IMR-90 (cell line): ENCODE results near the gene METTL25. TPM values are rescaled to one million over a fixed set of nuclear protein-coding genes. Genes with fewer than 3 reads are reported as not detected.

Experiments
- ATAC-seq: fragments of 200-7000 bp; cut with Tn5 transposase; 2 replicates; pipeline ENCODE4 v1.9.1; 2020; ENCODE audit warnings: low read depth, mild to moderate bottlenecking, moderate library complexity
- BruUV-seq: library from RNA; stranded (reverse); fragments of 400-500 nt; replicated peaks from 2 replicates; lab custom pipeline; 2021; lab: Mats Ljungman, UMichigan
- CTCF ChIA-PET: fragments of 300-600 bp; formaldehyde crosslinking; extraction: SDS; loops from one replicate; lab custom pipeline; 2021; ENCODE audit warnings: antibody characterized with exemption; lab: Yijun Ruan, JAX
- POLR2A ChIA-PET: fragments of 300-600 bp; sonication (Branson Sonifier 250); formaldehyde crosslinking; loops from one replicate; lab custom pipeline; 2022; ENCODE audit warnings: antibody characterized with exemption; ENCODE audit not compliant: unreplicated experiment; lab: Charles Lee
- DNase-seq: peaks from one replicate; pipeline ENCODE4 v3.0.0; 2013
- H2AFZ ChIP-seq: replicated peaks from 2 replicates; pipeline ENCODE3; 2013; ENCODE audit warnings: low read length, mild to moderate bottlenecking; ENCODE audit not compliant: poor library complexity
- H2AK5ac ChIP-seq: 2 replicates; pipeline ENCODE4 v1.6.1; 2013; ENCODE audit warnings: low read depth, low read length, inconsistent platforms
- H2AK9ac ChIP-seq: replicated peaks from 2 replicates; pipeline ENCODE3; 2013; ENCODE audit warnings: mild to moderate bottlenecking, low read depth, low read length, moderate library complexity; ENCODE audit not compliant: poor library complexity
- H2BK120ac ChIP-seq: 2 replicates; pipeline ENCODE4 v1.6.1; 2013; ENCODE audit warnings: low read depth, low read length, inconsistent platforms
- H2BK15ac ChIP-seq: 3 replicates; pipeline ENCODE4 v1.6.1; 2013; ENCODE audit warnings: low read depth, low read length, inconsistent platforms
- H2BK20ac ChIP-seq: 2 replicates; pipeline ENCODE4 v1.6.1; 2013; ENCODE audit warnings: low read depth, mild to moderate bottlenecking, inconsistent platforms, low read length, moderate library complexity
- H2BK5ac ChIP-seq: 2 replicates; pipeline ENCODE4 v1.6.1; 2013; ENCODE audit warnings: mild to moderate bottlenecking, low read depth, low read length, inconsistent platforms; ENCODE audit not compliant: poor library complexity, severe bottlenecking
- H3K14ac ChIP-seq: replicated peaks from 2 replicates; pipeline ENCODE4 v1.6.1; 2013; ENCODE audit warnings: low read depth, low read length, inconsistent platforms
- H3K18ac ChIP-seq: 2 replicates; pipeline ENCODE4 v1.6.1; 2013; ENCODE audit warnings: low read depth, low read length, control low read depth
- H3K23ac ChIP-seq: 2 replicates; pipeline ENCODE4 v1.6.1; 2013; ENCODE audit warnings: low read depth, low read length, inconsistent platforms
- H3K27ac ChIP-seq: 2 replicates; pipeline ENCODE4 v1.5.1; 2013; ENCODE audit warnings: mild to moderate bottlenecking, control low read depth, low read length; ENCODE audit not compliant: insufficient read depth
- H3K27me3 ChIP-seq: 2 replicates; pipeline ENCODE4 v1.6.1; 2013; ENCODE audit warnings: low read length; ENCODE audit not compliant: control insufficient read depth, insufficient read depth
- H3K36me3 ChIP-seq: 2 replicates; pipeline ENCODE4 v1.6.1; 2013; ENCODE audit warnings: low read length, mixed read lengths; ENCODE audit not compliant: control insufficient read depth, insufficient read depth
- H3K4ac ChIP-seq: 2 replicates; pipeline ENCODE4 v1.6.1; 2013; ENCODE audit warnings: low read depth, low read length, inconsistent platforms
- H3K4me1 ChIP-seq: 2 replicates; pipeline ENCODE4 v1.6.1; 2013; ENCODE audit warnings: low read length, mixed read lengths; ENCODE audit not compliant: control insufficient read depth, insufficient read depth
- H3K4me2 ChIP-seq: 2 replicates; pipeline ENCODE4 v1.6.1; 2013; ENCODE audit warnings: low read depth, mild to moderate bottlenecking, control low read depth, low read length, moderate library complexity
- H3K4me3 ChIP-seq: 2 replicates; pipeline ENCODE4 v1.5.1; 2013; ENCODE audit warnings: low read depth, mild to moderate bottlenecking, control low read depth, low read length, moderate library complexity; ENCODE audit not compliant: insufficient read depth
- H3K56ac ChIP-seq: 2 replicates; pipeline ENCODE4 v1.6.1; 2013; ENCODE audit warnings: low read length, inconsistent platforms; ENCODE audit not compliant: insufficient read depth; ENCODE audit errors: extremely low read depth
- H3K79me1 ChIP-seq, 2 experiments: 2 replicates each; pipeline ENCODE4 v1.6.1; 2013; ENCODE audit warnings: low read length in 2 of 2, inconsistent platforms in 1 of 2, low read depth in 1 of 2
- H3K9ac ChIP-seq: 2 replicates; pipeline ENCODE4 v1.6.1; 2013; ENCODE audit warnings: low read depth, low read length, control low read depth
- H3K9me1 ChIP-seq: 2 replicates; pipeline ENCODE4 v1.6.1; 2013; ENCODE audit warnings: low read length, inconsistent platforms; ENCODE audit not compliant: insufficient read depth
- H3K9me3 ChIP-seq: 2 replicates; pipeline ENCODE4 v1.6.1; 2013; ENCODE audit warnings: low read length; ENCODE audit not compliant: control insufficient read depth, insufficient read depth
- H4K20me1 ChIP-seq: 2 replicates; pipeline ENCODE4 v1.6.1; 2013; ENCODE audit warnings: low read length, inconsistent platforms; ENCODE audit not compliant: insufficient read depth
- H4K5ac ChIP-seq: 2 replicates; pipeline ENCODE4 v1.6.1; 2013; ENCODE audit warnings: mild to moderate bottlenecking, low read depth, low read length, control low read depth
- H4K8ac ChIP-seq, 2 experiments: 2 replicates each; pipeline ENCODE4 v1.6.1; 2013; ENCODE audit warnings: low read depth in 2 of 2, low read length in 2 of 2, control low read depth in 1 of 2, inconsistent platforms in 1 of 2
- H4K91ac ChIP-seq: 2 replicates; pipeline ENCODE4 v1.6.1; 2013; ENCODE audit warnings: low read depth, low read length, inconsistent platforms; ENCODE audit not compliant: insufficient read depth
- BHLHE40 ChIP-seq: fragments of 150-350 bp; IDR thresholded peaks from 2 replicates; pipeline ENCODE4 v1.6.1; 2016; ENCODE audit warnings: mild to moderate bottlenecking, low read depth, low read length
- CEBPB ChIP-seq: IDR thresholded peaks from 2 replicates; pipeline ENCODE4 v1.6.1; 2012; ENCODE audit warnings: low read depth, low read length, improper control_type of control experiment
- CHD1 ChIP-seq: IDR thresholded peaks from 2 replicates; pipeline ENCODE4 v1.6.1; 2012; ENCODE audit warnings: low read depth, low read length, improper control_type of control experiment
- CTCF ChIP-seq: conservative IDR thresholded peaks from 2 replicates; pipeline ENCODE4 v1.5.1; 2012; ENCODE audit warnings: mild to moderate bottlenecking, low read depth, low read length, improper control_type of control experiment
- ELK1 ChIP-seq: fragments of 150-350 bp; IDR thresholded peaks from 2 replicates; pipeline ENCODE4 v1.6.1; 2016; ENCODE audit warnings: low read depth, mild to moderate bottlenecking, low read length, moderate library complexity, borderline replicate concordance
- FOS ChIP-seq: fragments of 150-350 bp; IDR thresholded peaks from 2 replicates; pipeline ENCODE4 v1.6.1; 2016; ENCODE audit warnings: low read depth, low read length
- MAFK ChIP-seq: IDR thresholded peaks from 2 replicates; pipeline ENCODE4 v1.6.1; 2012; ENCODE audit warnings: low read depth, low read length, improper control_type of control experiment
- MAZ ChIP-seq: IDR thresholded peaks from 2 replicates; pipeline ENCODE4 v1.6.1; 2012; ENCODE audit warnings: low read depth, mild to moderate bottlenecking, low read length, improper control_type of control experiment, moderate library complexity, borderline replicate concordance
- MXI1 ChIP-seq: IDR thresholded peaks from 2 replicates; pipeline ENCODE4 v1.6.1; 2012; ENCODE audit warnings: low read depth, mild to moderate bottlenecking, low read length, moderate library complexity, borderline replicate concordance
- NFE2L2 ChIP-seq: fragments of 150-350 bp; IDR thresholded peaks from 2 replicates; pipeline ENCODE4 v1.6.1; 2016; ENCODE audit warnings: low read depth, mild to moderate bottlenecking, low read length
- POLR2A ChIP-seq: IDR thresholded peaks from 2 replicates; pipeline ENCODE4 v1.6.1; 2012; ENCODE audit warnings: mild to moderate bottlenecking, low read depth, low read length
- RAD21 ChIP-seq: IDR thresholded peaks from 2 replicates; pipeline ENCODE4 v1.6.1; 2012; ENCODE audit warnings: low read length, improper control_type of control experiment
- RCOR1 ChIP-seq: IDR thresholded peaks from 2 replicates; pipeline ENCODE4 v1.6.1; 2012; ENCODE audit warnings: mild to moderate bottlenecking, low read length, improper control_type of control experiment; ENCODE audit not compliant: insufficient replicate concordance
- RFX5 ChIP-seq: IDR thresholded peaks from 2 replicates; pipeline ENCODE4 v1.8.0; 2012; ENCODE audit warnings: low read depth, mild to moderate bottlenecking, low read length, moderate library complexity
- SMC3 ChIP-seq: fragments of 150-350 bp; IDR thresholded peaks from 2 replicates; pipeline ENCODE4 v1.6.1; 2016; ENCODE audit warnings: low read depth, mild to moderate bottlenecking, antibody characterized with exemption, low read length, moderate library complexity
- USF2 ChIP-seq: fragments of 150-350 bp; IDR thresholded peaks from 2 replicates; pipeline ENCODE4 v1.6.1; 2017; ENCODE audit warnings: mild to moderate bottlenecking, antibody characterized with exemption, low read length, low read depth
- WGBS, 2 experiments: methylation state at CpG; one replicate each; pipeline versions ENCODE4 v1.1.5 to v1.1.7; 2013; ENCODE audit warnings: missing lambda C conversion rate in 2 of 2; ENCODE audit not compliant: insufficient read length in 1 of 2; ENCODE audit errors: extremely low coverage in 2 of 2; 5-methylcytosine and 5-hydroxymethylcytosine counted together
- dilution Hi-C: fragments of 300-500 bp; cut with HindIII; formaldehyde crosslinking; loops from one replicate; pipeline ENCODE4 v1.14.3; 2018; ENCODE audit warnings: low sequenced_read_pairs; ENCODE audit not compliant: unreplicated experiment
- in situ Hi-C: fragments of 300-500 bp; cut with MboI; formaldehyde crosslinking; loops from 3 replicates; pipeline ENCODE4 v1.14.3; 2019; ENCODE audit warnings: low sequenced_read_pairs, inconsistent platforms, mixed read lengths
- intact Hi-C: fragments of 100-400 bp; cut with micrococcal nuclease; formaldehyde crosslinking; loops from 2 replicates; pipeline ENCODE4 v1.10.0; 2022
- polyA plus RNA-seq, 3 experiments: library from polyadenylated mRNA; depleted of rRNA; stranded (reverse); fragments of >200 nt; gene quantifications; 2 replicates each; pipeline ENCODE4 v1.2.3, GENCODE V29; 2012; ENCODE audit warnings: low replicate concordance in 1 of 3
- total RNA-seq: library from RNA; depleted of rRNA; stranded (reverse); fragments of >200 nt; gene quantifications from 2 replicates; pipeline ENCODE4 v1.2.3, GENCODE V29; 2012

Gene METTL25
- total and polyA plus RNA-seq, 2 of the 4 experiments (the other 2 are of a cell fraction): 2.6 to 3.0 TPM

GRCh38 chr12:82350161-82350560 lies 8.2 kb upstream of the METTL25 start:
- H4K20me1 ChIP-seq: no peaks in the 10 kb centered on the region
- POLR2A ChIA-PET: no interaction called here
- no peak overlapping the region for H3K4ac ChIP-seq
- no peak overlapping the region for H3K18ac ChIP-seq
- no peak overlapping the region for H3K4me2 ChIP-seq
- no peak overlapping the region for H2BK15ac ChIP-seq
- H4K8ac ChIP-seq: no peak overlapping the region
- ATAC-seq (no peak), DNase-seq (no peak)
- no peak overlapping the region for H2AFZ ChIP-seq
- H2BK20ac ChIP-seq: no peak overlapping the region
- H2AK9ac ChIP-seq: no peak overlapping the region
- BruUV-seq: no TSS peak
- WGBS, 2 experiments: no CpG with 5 or more reads among the region's 3 CpGs
- no peaks in the 10 kb centered on the region for H3K4me1 ChIP-seq
- CTCF ChIA-PET: interaction anchor here (1.3 kb wide), 1 partner anchor 8 kb away, joined by 3 read pairs; the partner anchor contains the start of genes CCDC59 and METTL25
- H3K27me3 ChIP-seq: no peaks in the 10 kb centered on the region
- no peak overlapping the region for H3K14ac ChIP-seq
- H3K36me3 ChIP-seq: peaks cover 5% of the 10 kb centered on the region; the same call in 1 of the 2 replicates
- H3K4me3 ChIP-seq: no peak overlapping the region
- H3K9me3 ChIP-seq: no peaks in the 10 kb centered on the region
- H2AK5ac ChIP-seq: no peak overlapping the region
- no peak overlapping the region for H3K23ac ChIP-seq
- dilution Hi-C loops: no loop called here
- H4K5ac ChIP-seq: no peak overlapping the region
- H2BK120ac ChIP-seq: no peak overlapping the region
- H3K27ac ChIP-seq: no peak overlapping the region
- in situ Hi-C loops: no loop called here
- H4K91ac ChIP-seq: no peak overlapping the region
- no peaks in the 10 kb centered on the region; a peak in 1 of 4 replicates for H3K79me1 ChIP-seq
- no peak overlapping the region for H3K56ac ChIP-seq
- no peak overlapping the region for H2BK5ac ChIP-seq
- TF ChIP-seq MAFK (no peak), MXI1 (no peak), FOS (no peak), RCOR1 (no peak), USF2 (no peak), SMC3 (no peak), CTCF (no peak), NFE2L2 (no peak), CEBPB (no peak), RAD21 (no peak), BHLHE40 (no peak), POLR2A (no peak), RFX5 (no peak), MAZ (no peak), ELK1 (no peak), CHD1 (no peak)
- intact Hi-C loops: no loop called here
- H3K9me1 ChIP-seq: no peaks in the 10 kb centered on the region
- no peak overlapping the region for H3K9ac ChIP-seq
